Measurements from ENCODE around the gene INPP5A. TPM values are rescaled to one million over a fixed set of nuclear protein-coding genes. Genes with fewer than 3 reads are reported as not detected.

Gene INPP5A
- total RNA-seq, 1 donor from 2014 or later = 14.2 TPM

DNA sequence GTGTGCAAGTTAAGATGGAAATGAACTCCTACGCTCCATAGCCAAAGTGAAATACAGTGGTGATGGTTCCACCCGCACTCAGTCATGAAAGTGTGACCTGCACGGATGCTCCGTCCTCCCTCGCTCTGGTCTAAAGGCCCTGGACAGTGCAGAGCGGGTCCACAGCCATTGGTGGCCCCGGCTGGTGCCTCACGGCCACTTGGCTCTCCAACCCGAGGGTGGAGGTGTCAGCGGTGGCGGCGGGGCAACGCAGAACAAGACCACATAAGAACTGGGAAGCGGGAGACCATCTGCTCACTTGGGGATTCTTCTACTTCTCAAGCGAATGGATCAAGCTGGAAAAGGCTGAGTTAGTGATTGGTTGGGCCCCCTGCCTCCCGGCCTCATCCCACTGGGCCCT is 187.6 kb downstream of the INPP5A start:
- Histone ChIP-seq H3F3A (ENCODE audit: low read depth) (no peaks in the 10 kb centered on the region), H3K4me3 (no peak overlapping the region), H2AFZ (replicated peaks) (no peak overlapping the region), H3K4me1 (no peaks in the 10 kb centered on the region), H3K4me2 (no peak overlapping the region), H3K27me3 (peaks cover 8% of the 10 kb centered on the region), H3K9me3 (ENCODE audit: low read depth) (no peaks in the 10 kb centered on the region), H3K9ac (no peak overlapping the region), H3K79me2 (ENCODE audit: low read depth) (no peaks in the 10 kb centered on the region), H3K27ac (no peak overlapping the region), H4K20me1 (ENCODE audit: low read depth) (peaks cover 20% of the 10 kb centered on the region), H3K36me3 (no peaks in the 10 kb centered on the region)
- DNase-seq (ENCODE audit: low spot score) = no peak
- H3K27me3 Mint-ChIP-seq (ENCODE audit: insufficient read depth, low read depth) = peaks cover 7% of the 10 kb centered on the region
- peaks cover 20% of the 10 kb centered on the region for H3K4me1 Mint-ChIP-seq
- peaks cover 16% of the 10 kb centered on the region for H3K36me3 Mint-ChIP-seq
- TF ChIP-seq EZH2 (IDR thresholded peaks at IDR 0.05) (no peak), CTCF (IDR thresholded peaks at IDR 0.05) (no peak), EZH2phosphoT487 (IDR thresholded peaks at IDR 0.05) (no peak)
- no peak overlapping the region for H3K4me3 Mint-ChIP-seq
- H3K27ac Mint-ChIP-seq = no peak overlapping the region
- peaks cover 3% of the 10 kb centered on the region for H3K9me3 Mint-ChIP-seq

DNA sequence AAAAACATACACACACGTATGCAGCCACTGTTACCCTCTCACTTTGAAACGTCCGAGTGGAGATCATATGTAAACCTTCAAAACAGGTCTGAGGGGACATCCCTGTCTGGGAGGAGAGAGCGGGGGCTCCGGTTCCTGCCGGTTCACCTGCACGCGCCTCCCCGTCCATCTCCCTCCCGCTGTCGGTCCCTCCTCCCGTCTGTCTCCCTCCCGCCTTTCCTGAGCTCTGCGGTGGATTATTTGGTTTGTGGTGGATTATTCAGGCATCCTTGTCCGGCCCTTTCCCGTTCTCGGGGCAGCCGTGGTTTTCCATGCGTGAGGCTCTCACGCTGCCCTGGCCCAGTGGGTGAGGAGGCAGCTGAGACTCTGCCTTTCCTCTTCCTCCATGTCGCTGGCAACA is 188.6 kb downstream of the INPP5A start:
- H3K9me3 ChIP-seq (ENCODE audit: low read depth) = no peaks in the 10 kb centered on the region
- peaks cover 12% of the 10 kb centered on the region for H3K27me3 Mint-ChIP-seq (ENCODE audit: insufficient read depth, low read depth)
- H4K20me1 ChIP-seq (ENCODE audit: low read depth) = peaks cover 26% of the 10 kb centered on the region
- DNase-seq (ENCODE audit: low spot score) = no peak
- H3K36me3 ChIP-seq = no peaks in the 10 kb centered on the region
- H3K4me3 ChIP-seq = no peak overlapping the region
- no peaks in the 10 kb centered on the region for H3F3A ChIP-seq (ENCODE audit: low read depth)
- H3K27ac Mint-ChIP-seq = no peak overlapping the region
- no peak overlapping the region for H3K27ac ChIP-seq
- no peaks in the 10 kb centered on the region for H3K4me1 ChIP-seq
- no peak overlapping the region for H3K9ac ChIP-seq
- peaks cover 1% of the 10 kb centered on the region for H3K27me3 ChIP-seq
- no peak overlapping the region for H3K4me2 ChIP-seq
- no peak for TF ChIP-seq CTCF (IDR thresholded peaks at IDR 0.05)
- TF ChIP-seq EZH2phosphoT487 (IDR thresholded peaks at IDR 0.05) = no peak
- no peak for TF ChIP-seq EZH2 (IDR thresholded peaks at IDR 0.05)
- no peak overlapping the region for H3K4me3 Mint-ChIP-seq
- peaks cover 16% of the 10 kb centered on the region for H3K36me3 Mint-ChIP-seq
- H2AFZ ChIP-seq (replicated peaks) = no peak overlapping the region
- H3K79me2 ChIP-seq (ENCODE audit: low read depth) = no peaks in the 10 kb centered on the region
- peaks cover 3% of the 10 kb centered on the region for H3K9me3 Mint-ChIP-seq
- H3K4me1 Mint-ChIP-seq = peaks cover 20% of the 10 kb centered on the region

DNA sequence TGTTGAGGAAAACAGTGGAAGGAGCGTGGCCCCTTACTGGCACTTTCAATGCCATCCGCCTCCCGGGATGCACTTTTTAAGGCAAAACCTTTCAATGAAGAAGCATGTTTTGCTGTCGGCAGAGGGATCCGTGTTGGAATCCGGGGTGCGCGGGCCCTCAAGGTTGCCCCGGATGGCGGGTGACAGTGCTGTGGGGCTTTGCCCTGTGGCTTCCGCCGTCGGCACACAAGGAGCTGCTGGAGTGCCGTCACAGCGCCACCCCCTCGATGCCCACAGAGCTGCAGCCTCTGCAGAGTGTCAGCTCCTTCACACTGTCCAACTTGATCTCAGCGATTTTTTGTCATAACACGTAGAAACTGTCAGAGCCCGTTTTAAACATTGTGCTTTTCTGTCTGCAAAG is 189.4 kb downstream of the INPP5A start:
- no peaks in the 10 kb centered on the region for H3K27me3 ChIP-seq
- no peak for DNase-seq (ENCODE audit: low spot score)
- H3K4me1 Mint-ChIP-seq = peaks cover 15% of the 10 kb centered on the region
- H3K4me3 Mint-ChIP-seq = no peak overlapping the region
- H3K9me3 ChIP-seq (ENCODE audit: low read depth) = no peaks in the 10 kb centered on the region
- H3K36me3 ChIP-seq = no peaks in the 10 kb centered on the region
- peaks cover 26% of the 10 kb centered on the region for H4K20me1 ChIP-seq (ENCODE audit: low read depth)
- no peaks in the 10 kb centered on the region for H3K4me1 ChIP-seq
- H3K9ac ChIP-seq = no peak overlapping the region
- no peak overlapping the region for H3K27ac ChIP-seq
- H3K36me3 Mint-ChIP-seq = peaks cover 16% of the 10 kb centered on the region
- no peak overlapping the region for H3K4me3 ChIP-seq
- H3K9me3 Mint-ChIP-seq = peaks cover 3% of the 10 kb centered on the region
- peaks cover 10% of the 10 kb centered on the region for H3K27me3 Mint-ChIP-seq (ENCODE audit: insufficient read depth, low read depth)
- no peak overlapping the region for H3K27ac Mint-ChIP-seq
- no peaks in the 10 kb centered on the region for H3F3A ChIP-seq (ENCODE audit: low read depth)
- no peak overlapping the region for H2AFZ ChIP-seq (replicated peaks)
- H3K79me2 ChIP-seq (ENCODE audit: low read depth) = no peaks in the 10 kb centered on the region
- no peak overlapping the region for H3K4me2 ChIP-seq
- TF ChIP-seq EZH2phosphoT487 (IDR thresholded peaks at IDR 0.05) = no peak
- TF ChIP-seq EZH2 (IDR thresholded peaks at IDR 0.05) = no peak
- TF ChIP-seq CTCF (IDR thresholded peaks at IDR 0.05) = no peak
